ENCODE measurements around the gene PYCARD. TPM values are rescaled to one million over a fixed set of nuclear protein-coding genes. Genes with fewer than 3 reads are reported as not detected.
"Not testable (repeated sequence)": the region's sequence is repeated elsewhere in the genome, so short reads cannot be mapped to it uniquely, and the experiment has no call there.

PYCARD gene
- 1.7 and 3.3 TPM in 2 replicates for total RNA-seq
- long read RNA-seq: 0 reads

DNA sequence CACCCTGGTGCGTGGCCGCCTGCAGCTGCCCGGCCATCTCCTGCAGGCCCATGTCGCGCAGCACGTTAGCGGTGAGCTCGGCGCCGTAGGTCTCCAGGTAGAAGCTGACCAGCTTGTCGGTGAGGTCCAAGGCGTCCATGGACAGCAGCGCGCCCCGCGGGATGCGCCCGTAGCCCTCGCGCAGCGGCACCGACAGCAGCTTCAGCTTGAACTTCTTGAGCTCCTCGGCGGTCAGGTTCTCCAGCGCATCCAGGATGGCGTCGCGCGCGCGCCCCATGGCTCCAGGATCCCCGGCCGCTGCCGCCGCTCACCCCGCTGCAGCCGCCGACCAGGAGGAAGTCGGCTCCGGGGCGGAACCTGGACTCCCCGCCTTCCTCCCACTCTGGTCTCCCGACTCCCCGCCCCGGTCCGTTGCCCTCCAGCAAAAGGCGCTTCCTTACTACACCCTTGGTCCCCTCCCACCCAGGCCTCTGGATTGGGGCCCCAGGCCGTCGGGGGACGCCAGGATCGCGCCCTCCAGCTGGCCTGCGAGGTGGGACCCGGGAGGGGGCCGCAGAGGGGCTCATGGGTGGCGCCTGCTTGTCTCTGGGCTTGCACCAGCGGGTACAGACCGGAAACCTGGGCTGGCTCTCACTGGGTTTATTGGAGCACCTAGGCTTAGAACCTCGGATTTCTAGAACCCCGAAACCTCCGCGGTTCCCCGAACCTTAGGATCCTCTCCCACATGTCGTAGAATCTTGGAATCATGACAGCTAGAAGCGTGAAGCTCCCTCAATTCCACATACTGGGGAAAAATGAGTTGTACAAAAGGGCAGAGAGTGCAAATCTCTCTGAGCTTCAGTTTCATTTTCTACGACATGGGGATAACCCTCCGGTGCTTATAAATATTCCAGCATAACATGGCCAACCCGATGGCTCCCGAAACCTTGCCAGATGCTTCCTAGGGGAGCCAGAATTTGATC is at the start of gene PYCARD:
Gene PYCARD (minus strand): TSS at position 347 of the 962 bp plus-strand sequence. CDS start 70 bp downstream, at position 277.
- H3K27me3 Mint-ChIP-seq (ENCODE audit: low read depth): peaks cover 94% of the 10 kb centered on the region
- H3K27ac Mint-ChIP-seq (ENCODE audit: unreplicated experiment): no peak within 1 kb of the TSS
- peak within 1 kb of the TSS; percentile 83 for H3K4me3 Mint-ChIP-seq
- H3K36me3 Mint-ChIP-seq (ENCODE audit: low read depth): peaks cover 27% of the 10 kb centered on the region
- TF ChIP-seq, protein P1, sequence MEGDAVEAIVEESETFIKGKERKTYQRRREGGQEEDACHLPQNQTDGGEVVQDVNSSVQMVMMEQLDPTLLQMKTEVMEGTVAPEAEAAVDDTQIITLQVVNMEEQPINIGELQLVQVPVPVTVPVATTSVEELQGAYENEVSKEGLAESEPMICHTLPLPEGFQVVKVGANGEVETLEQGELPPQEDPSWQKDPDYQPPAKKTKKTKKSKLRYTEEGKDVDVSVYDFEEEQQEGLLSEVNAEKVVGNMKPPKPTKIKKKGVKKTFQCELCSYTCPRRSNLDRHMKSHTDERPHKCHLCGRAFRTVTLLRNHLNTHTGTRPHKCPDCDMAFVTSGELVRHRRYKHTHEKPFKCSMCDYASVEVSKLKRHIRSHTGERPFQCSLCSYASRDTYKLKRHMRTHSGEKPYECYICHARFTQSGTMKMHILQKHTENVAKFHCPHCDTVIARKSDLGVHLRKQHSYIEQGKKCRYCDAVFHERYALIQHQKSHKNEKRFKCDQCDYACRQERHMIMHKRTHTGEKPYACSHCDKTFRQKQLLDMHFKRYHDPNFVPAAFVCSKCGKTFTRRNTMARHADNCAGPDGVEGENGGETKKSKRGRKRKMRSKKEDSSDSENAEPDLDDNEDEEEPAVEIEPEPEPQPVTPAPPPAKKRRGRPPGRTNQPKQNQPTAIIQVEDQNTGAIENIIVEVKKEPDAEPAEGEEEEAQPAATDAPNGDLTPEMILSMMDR (conservative IDR thresholded peaks at IDR 0.05): no peak
- H3K4me1 Mint-ChIP-seq: peaks cover 28% of the 10 kb centered on the region
- no peaks in the 10 kb centered on the region for H3K9me3 Mint-ChIP-seq
- no peak for DNase-seq (ENCODE audit: low read depth, low spot score)

DNA sequence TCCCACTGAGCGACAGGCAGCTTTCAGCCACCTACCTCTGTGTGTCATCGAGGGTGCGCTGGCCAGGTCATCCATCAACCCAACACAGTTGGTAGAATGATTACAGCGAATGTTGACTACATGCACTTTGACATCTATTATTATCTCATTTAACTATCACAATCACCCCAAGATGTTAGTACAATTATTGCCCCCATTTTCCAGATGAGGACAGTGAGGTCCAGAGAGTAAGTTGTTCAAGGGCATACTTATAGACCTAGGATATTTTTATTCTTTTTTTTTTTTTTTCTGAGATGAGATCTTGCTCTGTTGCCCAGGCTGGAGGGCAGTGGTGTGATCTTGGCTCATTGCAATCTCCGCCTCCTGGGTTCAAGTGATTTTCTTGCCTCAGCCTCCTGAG is 48.9 kb upstream of the PYCARD start:
- Mint-ChIP-seq H3K4me1 (no peaks in the 10 kb centered on the region), H3K27me3 (ENCODE audit: low read depth) (peaks cover 46% of the 10 kb centered on the region), H3K9me3 (no peaks in the 10 kb centered on the region), H3K4me3 (no peak overlapping the region), H3K36me3 (ENCODE audit: low read depth) (no peaks in the 10 kb centered on the region), H3K27ac (ENCODE audit: unreplicated experiment) (no peak overlapping the region)
- no peak for DNase-seq (ENCODE audit: low read depth, low spot score)
- TF ChIP-seq, protein P1 (conservative IDR thresholded peaks at IDR 0.05): no peak

DNA sequence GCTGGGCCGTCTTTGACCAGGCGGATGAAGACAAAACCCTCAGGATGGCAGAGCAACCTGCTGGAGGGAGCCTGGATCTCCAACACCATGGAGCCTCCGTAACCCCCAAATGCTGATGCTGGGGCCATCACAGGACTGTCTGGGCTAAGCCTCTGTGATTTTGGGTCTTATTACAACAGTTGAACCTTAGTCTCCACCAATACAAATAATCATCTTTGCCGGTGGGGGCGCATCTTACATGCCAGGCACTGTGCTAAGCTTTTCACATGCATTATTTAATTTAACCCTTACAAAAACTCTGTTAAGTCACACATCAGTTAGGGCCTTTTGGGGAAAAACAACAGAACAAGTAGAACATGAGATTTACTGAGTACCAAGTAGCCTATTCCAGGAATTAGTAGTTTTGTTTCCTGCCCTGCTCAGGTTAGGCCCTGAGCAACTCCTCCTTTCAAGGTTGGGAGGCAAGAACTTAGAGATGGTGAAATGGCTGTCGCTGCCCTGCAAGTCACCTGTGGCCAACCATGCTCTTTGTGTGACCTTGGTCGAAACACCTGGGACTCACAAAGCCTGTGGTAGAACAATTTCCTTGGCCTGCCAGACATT is 48.3 kb upstream of the PYCARD start:
- Mint-ChIP-seq H3K27me3 (ENCODE audit: low read depth) (peaks cover 50% of the 10 kb centered on the region), H3K4me1 (no peaks in the 10 kb centered on the region), H3K4me3 (no peak overlapping the region), H3K9me3 (no peaks in the 10 kb centered on the region), H3K27ac (ENCODE audit: unreplicated experiment) (no peak overlapping the region), H3K36me3 (ENCODE audit: low read depth) (no peaks in the 10 kb centered on the region)
- no peak for DNase-seq (ENCODE audit: low read depth, low spot score)
- TF ChIP-seq, protein P1 (conservative IDR thresholded peaks at IDR 0.05): no peak

DNA sequence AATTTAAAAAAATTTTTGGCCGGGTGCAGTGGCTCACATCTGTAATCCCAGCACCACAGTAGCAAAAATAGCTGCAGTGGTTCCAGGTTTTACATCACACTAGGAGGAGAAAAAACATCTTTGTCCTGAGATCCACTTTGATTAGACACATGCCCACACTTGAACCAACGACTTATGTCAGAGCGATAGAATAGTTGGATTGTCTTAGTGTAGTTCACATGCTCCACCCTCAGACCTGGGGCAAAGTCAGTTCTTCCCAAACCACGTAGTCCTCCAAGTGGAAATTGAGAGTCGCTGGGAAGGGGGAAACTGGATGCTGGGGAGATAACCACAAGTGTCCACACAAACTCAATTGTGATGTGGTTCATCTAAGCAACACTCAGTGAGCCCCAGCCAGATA is 45.8 kb upstream of the PYCARD start:
- H3K9me3 Mint-ChIP-seq: no peaks in the 10 kb centered on the region
- H3K27me3 Mint-ChIP-seq (ENCODE audit: low read depth): peaks cover 50% of the 10 kb centered on the region
- no peak overlapping the region for H3K4me3 Mint-ChIP-seq
- no peak overlapping the region for H3K27ac Mint-ChIP-seq (ENCODE audit: unreplicated experiment)
- no peak for DNase-seq (ENCODE audit: low read depth, low spot score)
- TF ChIP-seq, protein P1 (conservative IDR thresholded peaks at IDR 0.05): no peak
- peaks cover 4% of the 10 kb centered on the region for H3K4me1 Mint-ChIP-seq
- H3K36me3 Mint-ChIP-seq (ENCODE audit: low read depth): no peaks in the 10 kb centered on the region

DNA sequence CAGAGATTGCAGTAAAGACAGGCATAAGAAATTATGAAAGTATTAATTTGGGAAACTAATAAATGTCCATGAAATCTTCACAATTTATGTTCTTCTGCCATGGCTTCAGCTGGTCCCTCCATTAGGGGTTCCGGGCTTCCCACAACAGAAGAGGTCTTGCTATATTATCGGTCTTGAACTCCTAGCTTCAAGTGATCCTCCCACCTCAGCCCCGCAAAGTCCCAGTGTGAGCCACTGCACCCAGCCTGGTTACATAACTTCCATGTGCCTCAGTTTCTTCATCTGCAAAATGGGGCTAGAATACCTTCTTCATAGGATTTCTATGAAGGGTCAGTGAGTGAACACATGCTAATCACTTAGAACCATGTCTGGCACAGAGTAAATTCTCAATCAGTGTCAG is 43.7 kb upstream of the PYCARD start:
- no peak overlapping the region for H3K27ac Mint-ChIP-seq (ENCODE audit: unreplicated experiment)
- TF ChIP-seq, protein P1 (conservative IDR thresholded peaks at IDR 0.05): no peak
- H3K27me3 Mint-ChIP-seq (ENCODE audit: low read depth): peaks cover 48% of the 10 kb centered on the region
- no peak overlapping the region for H3K4me3 Mint-ChIP-seq
- peaks cover 4% of the 10 kb centered on the region for H3K4me1 Mint-ChIP-seq
- DNase-seq (ENCODE audit: low read depth, low spot score): no peak
- no peaks in the 10 kb centered on the region for H3K36me3 Mint-ChIP-seq (ENCODE audit: low read depth)
- no peaks in the 10 kb centered on the region for H3K9me3 Mint-ChIP-seq

DNA sequence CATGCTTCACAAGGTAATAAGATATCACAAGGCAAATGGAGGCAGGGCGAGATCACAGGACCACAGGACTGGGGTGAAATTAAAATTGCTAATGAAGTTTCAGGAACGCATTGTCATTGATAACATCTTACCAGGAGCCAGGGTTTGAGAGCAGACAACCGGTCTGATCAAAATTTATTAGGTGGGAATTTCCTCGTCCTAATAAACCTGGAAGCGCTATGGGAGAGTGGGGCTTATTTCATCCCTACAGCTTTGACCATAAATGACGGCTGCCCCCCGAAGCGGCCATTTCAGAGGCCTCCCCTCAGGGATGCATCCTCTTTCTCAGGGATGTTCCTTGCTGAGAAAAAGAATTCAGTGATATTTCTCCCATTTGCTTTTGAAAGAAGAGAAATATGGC is 43.0 kb upstream of the PYCARD start:
- H3K36me3 Mint-ChIP-seq (ENCODE audit: low read depth); H3K4me1 Mint-ChIP-seq; H3K9me3 Mint-ChIP-seq; DNase-seq (ENCODE audit: low read depth, low spot score); H3K4me3 Mint-ChIP-seq: not testable (repeated sequence)
- H3K27me3 Mint-ChIP-seq (ENCODE audit: low read depth): peaks cover 48% of the 10 kb centered on the region
- peak overlapping the region; percentile 37 for H3K27ac Mint-ChIP-seq (ENCODE audit: unreplicated experiment)
